Measurements from ENCODE around the gene NAALAD2. TPM values are rescaled to one million over a fixed set of nuclear protein-coding genes. Genes with fewer than 3 reads are reported as not detected.
"Not testable (repeated sequence)": the region's sequence is repeated elsewhere in the genome, so short reads cannot be mapped to it uniquely, and the experiment has no call there.

Gene NAALAD2
- total and polyA plus RNA-seq, 10 donors, result 0.67 to 12.3 (median 4.5) TPM

DNA sequence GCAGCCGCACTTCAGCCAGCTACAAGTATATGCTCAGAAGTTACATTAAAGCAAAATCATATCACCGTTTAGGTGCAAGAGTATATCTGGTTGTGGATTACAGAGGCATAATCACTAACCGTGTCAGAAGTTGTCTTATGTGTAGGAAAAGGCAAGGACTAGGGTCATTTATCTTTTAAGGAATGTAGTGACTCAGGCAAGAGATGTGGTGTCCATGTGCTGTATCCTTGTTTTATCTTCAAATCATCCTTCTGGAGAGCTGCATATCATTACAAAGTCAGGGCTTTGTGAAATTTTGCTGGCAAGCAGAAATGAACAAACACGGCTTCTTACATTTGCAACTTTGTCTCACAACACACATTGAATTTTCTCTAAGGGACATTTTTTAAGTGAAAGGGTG lies 101.1 kb downstream of the NAALAD2 start:
- Histone ChIP-seq H3K4me3 (no peak overlapping the region), H3K36me3 (no peaks in the 10 kb centered on the region), H3K4me1 (no peaks in the 10 kb centered on the region), H3K27ac (no peak overlapping the region), H3K9me3 (no peaks in the 10 kb centered on the region), H3K27me3 (replicated peaks in 1 of 7) (no peaks in the 10 kb centered on the region)
- intact Hi-C loops (cut with DNase I; ENCODE audit: low total_unique reads), result no loop called here
- WGBS, 5 donors, result 90 to 95% (median 94%) methylated on average over 4 of the region's 4 CpGs
- TF ChIP-seq POLR2AphosphoS5 (IDR thresholded peaks at IDR 0.05), result no peak
- TF ChIP-seq, protein P1, sequence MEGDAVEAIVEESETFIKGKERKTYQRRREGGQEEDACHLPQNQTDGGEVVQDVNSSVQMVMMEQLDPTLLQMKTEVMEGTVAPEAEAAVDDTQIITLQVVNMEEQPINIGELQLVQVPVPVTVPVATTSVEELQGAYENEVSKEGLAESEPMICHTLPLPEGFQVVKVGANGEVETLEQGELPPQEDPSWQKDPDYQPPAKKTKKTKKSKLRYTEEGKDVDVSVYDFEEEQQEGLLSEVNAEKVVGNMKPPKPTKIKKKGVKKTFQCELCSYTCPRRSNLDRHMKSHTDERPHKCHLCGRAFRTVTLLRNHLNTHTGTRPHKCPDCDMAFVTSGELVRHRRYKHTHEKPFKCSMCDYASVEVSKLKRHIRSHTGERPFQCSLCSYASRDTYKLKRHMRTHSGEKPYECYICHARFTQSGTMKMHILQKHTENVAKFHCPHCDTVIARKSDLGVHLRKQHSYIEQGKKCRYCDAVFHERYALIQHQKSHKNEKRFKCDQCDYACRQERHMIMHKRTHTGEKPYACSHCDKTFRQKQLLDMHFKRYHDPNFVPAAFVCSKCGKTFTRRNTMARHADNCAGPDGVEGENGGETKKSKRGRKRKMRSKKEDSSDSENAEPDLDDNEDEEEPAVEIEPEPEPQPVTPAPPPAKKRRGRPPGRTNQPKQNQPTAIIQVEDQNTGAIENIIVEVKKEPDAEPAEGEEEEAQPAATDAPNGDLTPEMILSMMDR (IDR thresholded peaks at IDR 0.05 in 8 of 11, conservative IDR thresholded peaks at IDR 0.05 in 3 of 11), result no peak
- TF ChIP-seq POLR2A (IDR thresholded peaks at IDR 0.05), result no peak
- DNase-seq, result no peak

GRCh38 chr11:90237004-90237403 lies 102.5 kb downstream of the NAALAD2 start:
- Histone ChIP-seq H3K4me3 (no peak overlapping the region), H3K9me3 (no peaks in the 10 kb centered on the region), H3K36me3 (no peaks in the 10 kb centered on the region), H3K4me1 (no peaks in the 10 kb centered on the region), H3K27ac (no peak overlapping the region), H3K27me3 (replicated peaks in 1 of 7) (no peaks in the 10 kb centered on the region)
- TF ChIP-seq, protein P1 (IDR thresholded peaks at IDR 0.05 in 8 of 11, conservative IDR thresholded peaks at IDR 0.05 in 3 of 11), result no peak
- TF ChIP-seq POLR2A (IDR thresholded peaks at IDR 0.05), result no peak
- TF ChIP-seq POLR2AphosphoS5 (IDR thresholded peaks at IDR 0.05), result no peak
- 79 to 84% (median 83%) methylated on average over 4 of the region's 4 CpGs for WGBS, 5 donors
- intact Hi-C loops (cut with DNase I; ENCODE audit: low total_unique reads), result no loop called here
- no peak for DNase-seq

- H3K27ac ChIP-seq; H3K4me1 ChIP-seq; H3K4me3 ChIP-seq; H3K36me3 ChIP-seq; H3K9me3 ChIP-seq; H3K27me3 ChIP-seq (replicated peaks in 1 of 7); DNase-seq: not testable (repeated sequence)
- intact Hi-C loops (cut with DNase I; ENCODE audit: low total_unique reads), result loop anchor here (10.0 kb wide), 1 partner anchor 205 kb away; no protein-coding TSS in a partner anchor
- WGBS, 5 donors, result 82 to 91% (median 90%) methylated on average over 16 to 19 of the region's 20 CpGs
These were observed 105.6 kb downstream of the NAALAD2 start for GRCh38 chr11:90239967-90240636.

DNA sequence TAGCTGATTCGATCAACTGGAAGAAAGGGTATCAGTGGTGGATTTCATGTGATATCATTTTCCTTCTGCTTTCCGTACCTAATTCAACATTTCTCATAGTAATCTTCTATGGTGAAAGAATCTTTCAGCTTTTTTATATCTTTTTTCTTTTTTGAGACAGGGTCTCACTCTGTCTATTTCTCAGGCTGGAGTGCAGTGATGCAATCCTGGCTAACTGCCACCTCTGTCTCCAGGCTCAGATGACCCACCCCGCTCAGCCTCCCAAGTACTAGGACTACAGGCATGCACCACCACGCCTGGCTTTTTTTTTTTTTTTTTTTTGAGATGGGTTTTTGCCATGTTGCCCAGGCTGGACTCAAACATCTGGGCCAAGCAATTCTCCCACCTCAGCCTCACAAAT lies 107.0 kb downstream of the NAALAD2 start:
- DNase-seq, result no peak
- H3K27me3 ChIP-seq (replicated peaks in 1 of 7), result no peaks in the 10 kb centered on the region
- no peak overlapping the region for H3K27ac ChIP-seq
- whole genome bisulfite sequencing, 5 donors, result 67 to 95% (median 85%) methylated on average over 4 of the region's 4 CpGs
- TF ChIP-seq POLR2AphosphoS5 (IDR thresholded peaks at IDR 0.05) (no peak), POLR2A (IDR thresholded peaks at IDR 0.05) (no peak)
- TF ChIP-seq, protein P1 (IDR thresholded peaks at IDR 0.05 in 8 of 11, conservative IDR thresholded peaks at IDR 0.05 in 3 of 11), result no peak
- no peaks in the 10 kb centered on the region for H3K4me1 ChIP-seq
- no peaks in the 10 kb centered on the region for H3K9me3 ChIP-seq
- intact Hi-C loops (cut with DNase I; ENCODE audit: low total_unique reads), result loop anchor here (10.0 kb wide), 1 partner anchor 203 kb away; no protein-coding TSS in a partner anchor
- H3K36me3 ChIP-seq, result no peaks in the 10 kb centered on the region
- H3K4me3 ChIP-seq, result no peak overlapping the region

Small RNA genes lying within 50 kb of the gene (small RNA-seq; reads per million reads assigned to genes)
- gene RF00275, result 0 reads per million in 4 donors

Other genes with a start within 250 kb of the NAALAD2 start
- not detected for gene TRIM49D1, start 212.4 kb upstream of the NAALAD2 start, total RNA-seq
- gene TRIM49D1, start 212.4 kb upstream of the NAALAD2 start, polyA plus RNA-seq, result not detected
- gene TRIM49D2, start 210.6 kb upstream of the NAALAD2 start, total RNA-seq, result not detected
- gene TRIM49D2, start 210.6 kb upstream of the NAALAD2 start, polyA plus RNA-seq, result not detected
- not detected for gene TRIM64, start 168.6 kb upstream of the NAALAD2 start, total RNA-seq
- gene TRIM64, start 168.6 kb upstream of the NAALAD2 start, polyA plus RNA-seq, result not detected
- gene TRIM49C, start 103.6 kb upstream of the NAALAD2 start, total RNA-seq, result not detected
- not detected for gene TRIM49C, start 103.6 kb upstream of the NAALAD2 start, polyA plus RNA-seq
- gene UBTFL1, start 48.7 kb upstream of the NAALAD2 start, total RNA-seq, result not detected
- gene UBTFL1, start 48.7 kb upstream of the NAALAD2 start, polyA plus RNA-seq, result not detected
- 10 to 100 TPM; 36.3 to 82.6 (median 52.5) TPM for gene CHORDC1, start 88.4 kb downstream of the NAALAD2 start, total RNA-seq
- gene CHORDC1, start 88.4 kb downstream of the NAALAD2 start, polyA plus RNA-seq, result 10 to 100 TPM; 21.0 to 31.4 (median 22.1) TPM

Data from spleen (tissue), 11 donors.